Measurements from ENCODE around the gene OST4.

DNA sequence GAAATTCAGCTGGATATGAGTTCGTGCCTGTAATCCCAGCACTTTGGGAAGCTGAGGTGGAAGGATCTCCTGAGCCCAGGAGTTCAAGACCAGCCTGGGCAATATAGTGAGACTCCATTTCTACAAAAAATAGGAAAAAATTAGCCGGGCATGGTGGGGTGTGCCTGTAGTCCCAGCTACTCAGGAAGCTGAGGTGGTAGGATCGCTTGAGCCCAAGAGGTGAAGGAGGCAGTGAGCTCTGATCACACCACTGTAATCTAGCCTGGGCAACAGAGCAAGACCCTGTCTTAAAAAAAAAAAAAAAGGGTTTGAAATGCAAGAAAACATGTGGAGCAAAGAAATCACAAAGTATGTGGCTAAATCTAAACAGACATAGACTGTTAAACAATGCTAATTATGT, 37.6 kb upstream of the OST4 start:
- TF ChIP-seq, protein P1, sequence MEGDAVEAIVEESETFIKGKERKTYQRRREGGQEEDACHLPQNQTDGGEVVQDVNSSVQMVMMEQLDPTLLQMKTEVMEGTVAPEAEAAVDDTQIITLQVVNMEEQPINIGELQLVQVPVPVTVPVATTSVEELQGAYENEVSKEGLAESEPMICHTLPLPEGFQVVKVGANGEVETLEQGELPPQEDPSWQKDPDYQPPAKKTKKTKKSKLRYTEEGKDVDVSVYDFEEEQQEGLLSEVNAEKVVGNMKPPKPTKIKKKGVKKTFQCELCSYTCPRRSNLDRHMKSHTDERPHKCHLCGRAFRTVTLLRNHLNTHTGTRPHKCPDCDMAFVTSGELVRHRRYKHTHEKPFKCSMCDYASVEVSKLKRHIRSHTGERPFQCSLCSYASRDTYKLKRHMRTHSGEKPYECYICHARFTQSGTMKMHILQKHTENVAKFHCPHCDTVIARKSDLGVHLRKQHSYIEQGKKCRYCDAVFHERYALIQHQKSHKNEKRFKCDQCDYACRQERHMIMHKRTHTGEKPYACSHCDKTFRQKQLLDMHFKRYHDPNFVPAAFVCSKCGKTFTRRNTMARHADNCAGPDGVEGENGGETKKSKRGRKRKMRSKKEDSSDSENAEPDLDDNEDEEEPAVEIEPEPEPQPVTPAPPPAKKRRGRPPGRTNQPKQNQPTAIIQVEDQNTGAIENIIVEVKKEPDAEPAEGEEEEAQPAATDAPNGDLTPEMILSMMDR (IDR thresholded peaks at IDR 0.05): no peak
- TF ChIP-seq POLR2A (IDR thresholded peaks at IDR 0.05): no peak
